ENCODE results near the gene TPSB2. TPM values are rescaled to one million over a fixed set of nuclear protein-coding genes. Genes with fewer than 3 reads are reported as not detected.

The TPSB2 gene
- polyA plus RNA-seq, 1 donor (not counting 4 experiments of a cell fraction or from before 2014, with no cell fraction given) = not detected

DNA sequence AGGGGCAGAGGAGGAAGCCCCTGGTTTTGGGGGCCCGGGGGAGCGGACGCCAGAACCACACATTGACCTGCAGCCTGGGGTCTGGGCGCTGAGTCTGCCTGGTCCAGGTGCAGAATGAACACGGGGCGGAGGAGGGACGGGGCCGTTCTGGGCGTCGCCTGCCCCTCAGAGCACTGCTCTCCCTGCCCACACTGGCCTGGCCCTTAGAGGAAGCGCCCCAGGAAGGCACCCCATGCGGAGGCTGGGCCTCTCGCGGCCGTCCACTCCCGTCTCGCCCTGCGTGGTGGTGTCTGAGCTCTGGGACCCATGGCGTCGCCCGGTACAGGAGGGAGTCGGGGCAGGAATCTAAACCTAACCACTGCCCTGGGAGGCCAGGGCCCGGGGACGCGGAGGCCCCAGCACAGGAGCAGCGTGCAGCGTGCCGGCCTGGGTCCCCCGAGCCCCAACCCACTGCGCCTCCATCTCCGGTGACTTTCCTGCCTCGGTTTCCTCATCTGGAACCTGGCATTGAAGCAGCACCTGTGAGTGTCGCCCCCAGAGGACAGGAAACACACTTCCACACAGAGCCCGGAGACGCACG, 30.2 kb upstream of the TPSB2 start:
- no peaks in the 10 kb centered on the region for H3K36me3 ChIP-seq (ENCODE audit: control insufficient read depth in 2 of 2, extremely low read depth in 1 of 2, insufficient read depth in 2 of 2, low read length in 2 of 2)
- H3K79me2 ChIP-seq (ENCODE audit: control insufficient read depth, insufficient read depth, low read length) = no peaks in the 10 kb centered on the region
- dilution Hi-C loops (cut with MboI; ENCODE audit: extremely low pct_ligation_motif_present, low sequenced_read_pairs) = no loop called here
- H3K4me2 ChIP-seq (ENCODE audit: control insufficient read depth, extremely low read depth, insufficient read depth, low read depth, low read length) = no peak overlapping the region
- no peaks in the 10 kb centered on the region for H3K4me1 ChIP-seq (ENCODE audit: control insufficient read depth, extremely low read depth, insufficient read depth, low read length)
- no peaks in the 10 kb centered on the region for H4K20me1 ChIP-seq (ENCODE audit: control insufficient read depth, extremely low read depth, insufficient read depth, low read length)
- H3K27ac ChIP-seq (ENCODE audit: control insufficient read depth, insufficient read depth, low read length) = no peak overlapping the region
- H3K9me1 ChIP-seq (ENCODE audit: control insufficient read depth, extremely low read depth, insufficient read depth, low read length) = no peaks in the 10 kb centered on the region
- no peak overlapping the region for H2AFZ ChIP-seq (ENCODE audit: control insufficient read depth, low read length)
- H3K27me3 ChIP-seq (ENCODE audit: control insufficient read depth, extremely low read depth, insufficient read depth, low read length) = peaks cover 47% of the 10 kb centered on the region
- no peak overlapping the region for H3K9ac ChIP-seq (ENCODE audit: control insufficient read depth, extremely low read depth, insufficient read depth, low read length)
- no peak for DNase-seq (ENCODE audit: low read depth, low spot score)
- H3K4me3 ChIP-seq (ENCODE audit: control insufficient read depth in 2 of 3, extremely low read depth in 1 of 3, insufficient read depth in 2 of 3, low read depth in 1 of 3, low read length in 3 of 3) = no peak overlapping the region
- H3K9me3 ChIP-seq (ENCODE audit: control insufficient read depth, low read depth, low read length) = peaks cover 2% of the 10 kb centered on the region
- TF ChIP-seq, protein P1, sequence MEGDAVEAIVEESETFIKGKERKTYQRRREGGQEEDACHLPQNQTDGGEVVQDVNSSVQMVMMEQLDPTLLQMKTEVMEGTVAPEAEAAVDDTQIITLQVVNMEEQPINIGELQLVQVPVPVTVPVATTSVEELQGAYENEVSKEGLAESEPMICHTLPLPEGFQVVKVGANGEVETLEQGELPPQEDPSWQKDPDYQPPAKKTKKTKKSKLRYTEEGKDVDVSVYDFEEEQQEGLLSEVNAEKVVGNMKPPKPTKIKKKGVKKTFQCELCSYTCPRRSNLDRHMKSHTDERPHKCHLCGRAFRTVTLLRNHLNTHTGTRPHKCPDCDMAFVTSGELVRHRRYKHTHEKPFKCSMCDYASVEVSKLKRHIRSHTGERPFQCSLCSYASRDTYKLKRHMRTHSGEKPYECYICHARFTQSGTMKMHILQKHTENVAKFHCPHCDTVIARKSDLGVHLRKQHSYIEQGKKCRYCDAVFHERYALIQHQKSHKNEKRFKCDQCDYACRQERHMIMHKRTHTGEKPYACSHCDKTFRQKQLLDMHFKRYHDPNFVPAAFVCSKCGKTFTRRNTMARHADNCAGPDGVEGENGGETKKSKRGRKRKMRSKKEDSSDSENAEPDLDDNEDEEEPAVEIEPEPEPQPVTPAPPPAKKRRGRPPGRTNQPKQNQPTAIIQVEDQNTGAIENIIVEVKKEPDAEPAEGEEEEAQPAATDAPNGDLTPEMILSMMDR (optimal IDR thresholded peaks at IDR 0.05 in 1 of 3, IDR thresholded peaks at IDR 0.05 in 1 of 3, conservative IDR thresholded peaks at IDR 0.05 in 1 of 3; ENCODE audit: extremely low read depth in 1 of 3, insufficient read depth in 2 of 3, low read length in 3 of 3) = no peak
- no peak for TF ChIP-seq EZH2 (IDR thresholded peaks at IDR 0.05; ENCODE audit: low read length)
- FAIRE-seq = no peak

DNA sequence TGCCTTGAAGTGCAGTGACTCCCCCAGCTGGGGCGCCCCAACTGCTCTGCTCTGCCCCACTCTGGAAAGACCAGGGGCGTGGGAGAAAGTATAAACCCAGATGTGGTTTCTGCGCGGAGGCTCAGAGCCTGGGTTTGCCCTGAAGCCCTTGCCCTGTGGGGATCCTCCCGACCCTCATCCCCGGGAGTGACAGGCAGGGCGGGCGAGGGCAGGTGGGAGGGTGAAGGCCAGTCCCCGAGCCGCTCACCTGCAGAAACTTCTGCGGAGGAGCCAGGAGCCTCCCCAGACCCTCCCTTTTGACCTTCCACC, 29.7 kb upstream of the TPSB2 start:
- no peak overlapping the region for H3K9ac ChIP-seq (ENCODE audit: control insufficient read depth, extremely low read depth, insufficient read depth, low read length)
- no peak overlapping the region for H2AFZ ChIP-seq (ENCODE audit: control insufficient read depth, low read length)
- no peaks in the 10 kb centered on the region for H3K36me3 ChIP-seq (ENCODE audit: control insufficient read depth in 2 of 2, extremely low read depth in 1 of 2, insufficient read depth in 2 of 2, low read length in 2 of 2)
- H3K9me3 ChIP-seq (ENCODE audit: control insufficient read depth, low read depth, low read length) = peaks cover 1% of the 10 kb centered on the region
- FAIRE-seq = no peak
- peaks cover 47% of the 10 kb centered on the region for H3K27me3 ChIP-seq (ENCODE audit: control insufficient read depth, extremely low read depth, insufficient read depth, low read length)
- dilution Hi-C loops (cut with MboI; ENCODE audit: extremely low pct_ligation_motif_present, low sequenced_read_pairs) = no loop called here
- H3K79me2 ChIP-seq (ENCODE audit: control insufficient read depth, insufficient read depth, low read length) = no peaks in the 10 kb centered on the region
- no peak for DNase-seq (ENCODE audit: low read depth, low spot score)
- H3K27ac ChIP-seq (ENCODE audit: control insufficient read depth, insufficient read depth, low read length) = no peak overlapping the region
- no peak overlapping the region for H3K4me2 ChIP-seq (ENCODE audit: control insufficient read depth, extremely low read depth, insufficient read depth, low read depth, low read length)
- no peaks in the 10 kb centered on the region for H3K9me1 ChIP-seq (ENCODE audit: control insufficient read depth, extremely low read depth, insufficient read depth, low read length)
- H4K20me1 ChIP-seq (ENCODE audit: control insufficient read depth, extremely low read depth, insufficient read depth, low read length) = no peaks in the 10 kb centered on the region
- no peak overlapping the region for H3K4me3 ChIP-seq (ENCODE audit: control insufficient read depth in 2 of 3, extremely low read depth in 1 of 3, insufficient read depth in 2 of 3, low read depth in 1 of 3, low read length in 3 of 3)
- H3K4me1 ChIP-seq (ENCODE audit: control insufficient read depth, extremely low read depth, insufficient read depth, low read length) = no peaks in the 10 kb centered on the region
- TF ChIP-seq EZH2 (IDR thresholded peaks at IDR 0.05; ENCODE audit: low read length) = no peak
- TF ChIP-seq, protein P1 (optimal IDR thresholded peaks at IDR 0.05 in 1 of 3, IDR thresholded peaks at IDR 0.05 in 1 of 3, conservative IDR thresholded peaks at IDR 0.05 in 1 of 3; ENCODE audit: extremely low read depth in 1 of 3, insufficient read depth in 2 of 3, low read length in 3 of 3) = no peak

All from keratinocyte (primary cell).